Spleen (tissue), 11 donors: ENCODE measurements around the gene CXCR6. TPM values are rescaled to one million over a fixed set of nuclear protein-coding genes. Genes with fewer than 3 reads are reported as not detected.

Experiments
- DNase-seq: peaks from one replicate; pipeline ENCODE4 v3.0.0-alpha.2; 2020
- H3K27ac ChIP-seq, 8 donors: fragments of 200-600 bp; sonication (generic) in 7 of 8; 1 replicate in 4 of 8; 2 replicates in 4 of 8; pipeline versions ENCODE4 v1.5.0 to v1.8.0; 2016 to 2021; ENCODE audit warnings: inconsistent platforms in 4 of 8, mild to moderate bottlenecking in 4 of 8, moderate library complexity in 1 of 8
- H3K27me3 ChIP-seq, 7 donors: fragments of 200-600 bp; sonication (generic) in 6 of 7; replicated peaks in 1 of 7; 1 replicate in 4 of 7; 2 replicates in 3 of 7; pipeline versions ENCODE4 v1.5.0 to v1.8.0; 2016 to 2021; ENCODE audit warnings: inconsistent platforms in 3 of 7, mild to moderate bottlenecking in 1 of 7
- H3K36me3 ChIP-seq, 6 donors: fragments of 200-600 bp; sonication (generic) in 5 of 6; 1 replicate in 4 of 6; 2 replicates in 2 of 6; pipeline versions ENCODE4 v1.5.0 to v1.8.0; 2016 to 2021; ENCODE audit warnings: inconsistent platforms in 2 of 6
- H3K4me1 ChIP-seq, 6 donors: fragments of 200-600 bp; sonication (generic) in 5 of 6; 1 replicate in 3 of 6; 2 replicates in 3 of 6; pipeline versions ENCODE4 v1.5.0 to v1.8.0; 2016 to 2021; ENCODE audit warnings: inconsistent platforms in 3 of 6
- H3K4me3 ChIP-seq, 8 donors: fragments of 200-600 bp; sonication (generic) in 7 of 8; 1 replicate in 4 of 8; 2 replicates in 4 of 8; pipeline versions ENCODE4 v1.5.0 to v1.8.0; 2016 to 2021; ENCODE audit warnings: inconsistent platforms in 4 of 8, mild to moderate bottlenecking in 4 of 8, moderate library complexity in 2 of 8
- H3K9me3 ChIP-seq, 8 donors: fragments of 200-600 bp; sonication (generic) in 7 of 8; 1 replicate in 4 of 8; 2 replicates in 4 of 8; pipeline versions ENCODE4 v1.5.0 to v1.8.0; 2016 to 2021; ENCODE audit warnings: inconsistent platforms in 4 of 8
- POLR2A ChIP-seq, 3 donors: fragments of 450-650 bp; IDR thresholded peaks; one replicate each; pipeline ENCODE4 v1.5.1; 2017; ENCODE audit warnings: antibody characterized with exemption in 3 of 3, mild to moderate bottlenecking in 1 of 3
- POLR2AphosphoS5 ChIP-seq, 3 donors: sonication (generic); formaldehyde crosslinking; IDR thresholded peaks; one replicate each; pipeline ENCODE4 v1.5.1; 2017; ENCODE audit warnings: antibody characterized with exemption in 3 of 3
- WGBS, 5 donors: extraction: QIAGEN DNeasy Blood & Tissue Kit in 3 of 5; methylation state at CpG; one replicate each; pipeline versions ENCODE4 v1.1.5 to v1.1.7; 2013 to 2018; 5-methylcytosine and 5-hydroxymethylcytosine counted together
- intact Hi-C: fragments of 100-400 bp; cut with DNase I; formaldehyde crosslinking; loops from one replicate; pipeline ENCODE4 v1.15.0; 2023; ENCODE audit warnings: low total_unique reads
- polyA plus RNA-seq, 3 donors: library from polyadenylated mRNA; stranded (reverse); fragments of 200-250 nt; gene quantifications; one replicate each; pipeline ENCODE4 v1.2.1, GENCODE V29; 2013
- total RNA-seq, 7 donors: library from RNA; depleted of rRNA in 3 of 7; stranded (reverse); fragments of >200 nt in 3 of 7; fragmentation: NEBNext Ultra II Directional in 4 of 7; extraction: Animal tissue kit (Norgen Biotek cat#: 25700) in 4 of 7; gene quantifications; one replicate each; pipeline versions ENCODE4 v1.1.0 to v1.2.1, GENCODE V29; 2016 to 2021
- TF ChIP-seq, protein P1 (sequence below), 11 experiments: fragments of 200-600 bp in 7 of 11; fragments of 450-650 bp in 4 of 11; sonication (generic) in 4 of 11; IDR thresholded peaks in 8 of 11; conservative IDR thresholded peaks in 3 of 11; 1 replicate in 7 of 11; 2 replicates in 4 of 11; pipeline versions ENCODE4 v1.4.0 to v1.8.0; 2016 to 2021; ENCODE audit warnings: antibody characterized with exemption in 11 of 11, inconsistent platforms in 4 of 11, mild to moderate bottlenecking in 1 of 11
- donor health status: healthy with polysubstance abuse.
- donor health status: DM: no; HTN: no; CAD: no; lungs with moderate emphysema.
- donor health status: DM: no; HTN: no; CAD: no.
- donor health status: Bipolar disorder and iron deficiency.
- donor health status: healthy.
- donor health status: DM: no; HTN: no; CAD: no.
- donor health status: DM: yes; HTN: yes; CAD: no.

Gene CXCR6
- total and polyA plus RNA-seq, 10 donors, result 2.5 to 35.3 (median 11.6) TPM

DNA sequence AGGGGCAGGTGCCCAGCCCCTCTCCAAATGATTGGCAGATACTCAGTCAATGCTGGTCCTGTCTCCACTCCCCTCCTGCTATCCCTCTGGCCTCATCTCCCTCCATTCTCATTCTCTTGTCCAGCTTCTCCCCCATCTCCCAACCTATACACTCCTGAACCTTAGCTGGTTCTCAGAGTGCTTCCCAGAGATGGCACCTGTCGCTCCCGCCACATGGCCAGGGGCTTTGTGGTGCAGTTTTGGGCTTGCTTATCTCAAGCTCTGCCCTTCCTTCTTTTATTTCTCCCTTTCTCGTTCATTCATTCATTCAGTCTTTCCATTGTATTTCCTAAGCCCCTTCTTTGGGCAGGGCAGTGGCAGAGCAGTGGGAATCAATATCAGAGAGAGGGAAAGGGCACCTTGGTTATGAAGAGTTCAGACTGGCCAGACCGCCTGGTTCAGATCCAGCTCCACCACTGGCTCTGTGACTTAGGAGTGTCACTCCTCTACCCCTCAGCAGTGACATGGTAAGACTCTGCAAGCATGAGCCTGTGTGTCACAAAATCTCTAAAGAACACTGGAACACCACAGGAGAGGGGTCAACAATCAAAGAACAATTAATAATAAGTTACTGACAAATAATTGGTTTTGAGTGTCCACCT is 20.2 kb upstream of the CXCR6 start:
- intact Hi-C loops, result no loop called here
- Histone ChIP-seq H3K9me3 (no peaks in the 10 kb centered on the region), H3K36me3 (peaks cover 0 to 100% (median 60%) of the 10 kb centered on the region in 6 donors), H3K27me3 (no peaks in the 10 kb centered on the region), H3K4me3 (no peak overlapping the region), H3K27ac (no peak overlapping the region), H3K4me1 (peaks cover 0 to 16% (median 0%) of the 10 kb centered on the region in 6 donors)
- 92 to 99% (median 96%) methylated on average over 4 of the region's 4 CpGs for WGBS, 5 donors
- DNase-seq, result no peak
- TF ChIP-seq, protein P1, sequence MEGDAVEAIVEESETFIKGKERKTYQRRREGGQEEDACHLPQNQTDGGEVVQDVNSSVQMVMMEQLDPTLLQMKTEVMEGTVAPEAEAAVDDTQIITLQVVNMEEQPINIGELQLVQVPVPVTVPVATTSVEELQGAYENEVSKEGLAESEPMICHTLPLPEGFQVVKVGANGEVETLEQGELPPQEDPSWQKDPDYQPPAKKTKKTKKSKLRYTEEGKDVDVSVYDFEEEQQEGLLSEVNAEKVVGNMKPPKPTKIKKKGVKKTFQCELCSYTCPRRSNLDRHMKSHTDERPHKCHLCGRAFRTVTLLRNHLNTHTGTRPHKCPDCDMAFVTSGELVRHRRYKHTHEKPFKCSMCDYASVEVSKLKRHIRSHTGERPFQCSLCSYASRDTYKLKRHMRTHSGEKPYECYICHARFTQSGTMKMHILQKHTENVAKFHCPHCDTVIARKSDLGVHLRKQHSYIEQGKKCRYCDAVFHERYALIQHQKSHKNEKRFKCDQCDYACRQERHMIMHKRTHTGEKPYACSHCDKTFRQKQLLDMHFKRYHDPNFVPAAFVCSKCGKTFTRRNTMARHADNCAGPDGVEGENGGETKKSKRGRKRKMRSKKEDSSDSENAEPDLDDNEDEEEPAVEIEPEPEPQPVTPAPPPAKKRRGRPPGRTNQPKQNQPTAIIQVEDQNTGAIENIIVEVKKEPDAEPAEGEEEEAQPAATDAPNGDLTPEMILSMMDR (IDR thresholded peaks at IDR 0.05 in 8 of 11, conservative IDR thresholded peaks at IDR 0.05 in 3 of 11), result no peak
- no peak for TF ChIP-seq POLR2A (IDR thresholded peaks at IDR 0.05)
- TF ChIP-seq POLR2AphosphoS5 (IDR thresholded peaks at IDR 0.05), result no peak

DNA sequence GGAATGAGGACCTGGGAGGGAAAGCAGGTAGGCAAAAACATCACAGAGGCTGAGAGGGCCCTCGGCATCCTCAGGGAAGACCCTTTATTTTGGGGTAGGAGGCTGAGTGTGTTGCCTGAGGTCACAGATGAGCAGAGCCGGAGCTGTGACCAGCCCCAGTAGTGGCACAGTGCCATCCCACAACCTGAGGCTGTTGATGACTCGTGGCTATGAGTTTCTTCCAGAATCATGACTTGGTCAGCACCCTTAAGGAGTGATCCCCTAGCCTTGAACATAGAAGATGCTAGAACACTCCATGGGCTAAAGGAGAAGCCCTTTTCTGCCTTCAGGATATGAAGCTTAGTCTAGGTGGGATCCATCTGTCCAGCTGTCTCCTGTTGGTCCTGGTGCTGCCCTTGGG is 19.5 kb upstream of the CXCR6 start:
- intact Hi-C loops, result no loop called here
- no peak overlapping the region for H3K27ac ChIP-seq
- no peaks in the 10 kb centered on the region for H3K9me3 ChIP-seq
- no peaks in the 10 kb centered on the region for H3K27me3 ChIP-seq
- H3K4me3 ChIP-seq, result no peak overlapping the region
- H3K36me3 ChIP-seq, result peaks cover 0 to 100% (median 62%) of the 10 kb centered on the region in 6 donors
- TF ChIP-seq POLR2AphosphoS5 (IDR thresholded peaks at IDR 0.05), result no peak
- H3K4me1 ChIP-seq, result peaks cover 0 to 18% (median 0%) of the 10 kb centered on the region in 6 donors
- WGBS, 5 donors, result 54 to 94% (median 64%) methylated on average over 3 of the region's 3 CpGs
- DNase-seq, result no peak

DNA sequence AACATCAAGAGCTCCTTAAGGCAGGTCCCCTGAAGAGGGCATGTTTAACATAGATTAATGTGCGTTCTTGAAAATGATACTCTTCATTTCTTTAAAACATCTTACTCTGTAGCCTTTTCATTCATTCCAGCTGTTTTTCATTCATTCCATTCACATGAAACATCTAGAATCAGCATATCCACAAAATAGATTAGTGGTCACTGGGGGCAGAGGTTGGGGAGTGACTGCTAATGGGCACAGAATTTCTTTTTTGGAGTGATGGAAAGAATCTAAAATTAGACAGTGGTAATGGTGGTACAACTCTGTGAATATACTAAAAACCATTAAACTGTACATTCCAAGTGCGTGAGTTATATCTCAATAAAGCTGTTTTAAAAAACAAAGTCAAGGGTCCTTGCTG is 15.4 kb upstream of the CXCR6 start:
- DNase-seq, result no peak
- Histone ChIP-seq H3K4me3 (no peak overlapping the region), H3K36me3 (peaks cover 0 to 100% (median 70%) of the 10 kb centered on the region in 6 donors), H3K9me3 (no peaks in the 10 kb centered on the region), H3K4me1 (peaks cover 0 to 17% (median 0%) of the 10 kb centered on the region in 6 donors), H3K27me3 (no peaks in the 10 kb centered on the region), H3K27ac (no peak overlapping the region)
- WGBS, 5 donors, result 94 to 98% (median 96%) methylated on average over 2 of the region's 2 CpGs
- intact Hi-C loops, result loop anchor here (2.0 kb wide), 1 partner anchor 167 kb away; no protein-coding TSS in a partner anchor
- TF ChIP-seq, protein P1 (IDR thresholded peaks at IDR 0.05 in 8 of 11, conservative IDR thresholded peaks at IDR 0.05 in 3 of 11), result no peak
- TF ChIP-seq POLR2A (IDR thresholded peaks at IDR 0.05) (no peak), POLR2AphosphoS5 (IDR thresholded peaks at IDR 0.05) (no peak)

DNA sequence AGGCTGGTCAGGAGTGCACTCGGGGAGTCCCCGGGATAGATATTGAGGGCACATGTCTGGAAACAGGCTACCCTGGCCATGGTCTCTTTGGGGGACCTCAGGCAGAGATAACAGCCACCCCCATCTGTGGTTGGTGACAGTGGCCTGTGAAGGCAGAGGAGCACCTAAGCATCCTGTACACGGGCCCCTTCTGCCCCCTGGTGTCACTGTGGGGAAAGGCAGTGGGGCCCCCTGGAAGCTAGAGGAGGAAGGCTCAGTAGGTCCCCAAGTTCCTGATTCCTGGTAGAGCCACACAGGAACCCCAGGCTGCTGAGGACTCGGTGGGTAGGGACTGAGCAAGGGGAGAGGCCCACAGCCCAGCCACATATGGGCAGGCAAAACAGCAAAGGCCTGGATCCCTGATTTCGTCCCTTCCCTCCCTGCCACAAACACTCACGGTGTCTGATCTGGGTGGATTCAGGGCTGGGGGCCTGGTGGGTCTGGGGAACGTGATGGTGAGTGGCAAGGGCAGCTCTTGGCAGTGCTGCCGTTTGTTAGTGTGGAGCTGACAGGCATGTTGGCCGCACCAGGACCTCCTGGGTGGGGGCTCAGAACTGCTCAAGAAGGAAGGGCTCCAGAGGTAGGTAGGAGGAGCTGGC is 14.1 kb upstream of the CXCR6 start:
- no peak for TF ChIP-seq POLR2A (IDR thresholded peaks at IDR 0.05)
- TF ChIP-seq, protein P1 (IDR thresholded peaks at IDR 0.05 in 8 of 11, conservative IDR thresholded peaks at IDR 0.05 in 3 of 11), result peak; percentile 69 to 90 (median 77)
- Histone ChIP-seq H3K4me1 (peaks cover 0 to 17% (median 0%) of the 10 kb centered on the region in 6 donors), H3K4me3 (no peak overlapping the region), H3K27ac (no peak overlapping the region), H3K9me3 (no peaks in the 10 kb centered on the region), H3K36me3 (peaks cover 0 to 100% (median 64%) of the 10 kb centered on the region in 6 donors), H3K27me3 (no peaks in the 10 kb centered on the region)
- intact Hi-C loops, result loop anchor here (2.0 kb wide), 1 partner anchor 168 kb away; no protein-coding TSS in a partner anchor
- 68 to 78% (median 72%) methylated on average over 9 of the region's 9 CpGs for WGBS, 5 donors
- peak; percentile 83 for DNase-seq
